ENCODE data around the gene TEX10.

DNA sequence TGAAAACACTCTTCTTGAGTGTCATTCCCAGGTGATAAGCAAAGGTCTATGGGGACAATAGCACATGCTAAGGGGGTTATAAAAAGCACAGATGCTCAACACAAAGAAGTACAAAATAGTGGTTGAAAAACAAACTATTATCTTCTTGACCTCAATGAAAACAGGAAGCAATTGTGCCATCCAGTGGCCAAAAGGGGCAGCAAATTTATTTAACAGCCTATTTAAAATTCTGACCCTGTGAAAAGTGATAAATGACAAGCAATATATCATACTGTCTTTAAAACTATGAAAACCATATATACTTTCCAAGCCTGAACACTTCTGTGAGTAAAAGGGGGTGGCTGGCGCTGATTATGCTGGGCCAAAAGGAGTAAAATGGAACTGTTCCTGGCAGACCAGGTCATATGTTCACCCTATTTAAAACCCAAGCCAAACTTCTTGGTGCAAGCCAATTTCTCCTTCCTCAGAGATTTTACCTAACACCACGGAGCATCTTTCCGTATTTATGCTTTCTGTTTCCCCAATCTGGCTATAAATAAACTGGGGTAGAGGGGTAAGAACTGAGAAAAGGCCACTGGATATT lies 29.7 kb downstream of the TEX10 start:
- TF ChIP-seq, protein P1, sequence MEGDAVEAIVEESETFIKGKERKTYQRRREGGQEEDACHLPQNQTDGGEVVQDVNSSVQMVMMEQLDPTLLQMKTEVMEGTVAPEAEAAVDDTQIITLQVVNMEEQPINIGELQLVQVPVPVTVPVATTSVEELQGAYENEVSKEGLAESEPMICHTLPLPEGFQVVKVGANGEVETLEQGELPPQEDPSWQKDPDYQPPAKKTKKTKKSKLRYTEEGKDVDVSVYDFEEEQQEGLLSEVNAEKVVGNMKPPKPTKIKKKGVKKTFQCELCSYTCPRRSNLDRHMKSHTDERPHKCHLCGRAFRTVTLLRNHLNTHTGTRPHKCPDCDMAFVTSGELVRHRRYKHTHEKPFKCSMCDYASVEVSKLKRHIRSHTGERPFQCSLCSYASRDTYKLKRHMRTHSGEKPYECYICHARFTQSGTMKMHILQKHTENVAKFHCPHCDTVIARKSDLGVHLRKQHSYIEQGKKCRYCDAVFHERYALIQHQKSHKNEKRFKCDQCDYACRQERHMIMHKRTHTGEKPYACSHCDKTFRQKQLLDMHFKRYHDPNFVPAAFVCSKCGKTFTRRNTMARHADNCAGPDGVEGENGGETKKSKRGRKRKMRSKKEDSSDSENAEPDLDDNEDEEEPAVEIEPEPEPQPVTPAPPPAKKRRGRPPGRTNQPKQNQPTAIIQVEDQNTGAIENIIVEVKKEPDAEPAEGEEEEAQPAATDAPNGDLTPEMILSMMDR (conservative IDR thresholded peaks at IDR 0.05 in 1 of 2, IDR thresholded peaks at IDR 0.05 in 1 of 2; ENCODE audit: low read depth in 1 of 2, low read length in 2 of 2) = peak; percentile 70 to 76
- no peak for TF ChIP-seq EZH2 (IDR thresholded peaks at IDR 0.05; ENCODE audit: low read length, missing control alignments)
